Measurements from ENCODE around the gene RET.

RET gene

GRCh38 chr10:43061760-43062159 lies 15.1 kb upstream of the RET start:
- DNase-seq (ENCODE audit: low read depth in 2 of 2, low spot score in 1 of 2) = no peak

- DNase-seq (ENCODE audit: low read depth in 2 of 2, low spot score in 1 of 2) = no peak
Observed at GRCh38 chr10:43062402-43063160, 14.3 kb upstream of the RET start.

- no peak for DNase-seq (ENCODE audit: low read depth in 2 of 2, low spot score in 1 of 2)
Observed at GRCh38 chr10:43064331-43065075, 12.4 kb upstream of the RET start.

GRCh38 chr10:43065234-43065633 lies 11.6 kb upstream of the RET start:
- no peak for DNase-seq (ENCODE audit: low read depth in 2 of 2, low spot score in 1 of 2)

- no peak for DNase-seq (ENCODE audit: low read depth in 2 of 2, low spot score in 1 of 2)
Observed at GRCh38 chr10:43065761-43066160, 11.1 kb upstream of the RET start.

- no peak for DNase-seq (ENCODE audit: low read depth in 2 of 2, low spot score in 1 of 2)
Observed at GRCh38 chr10:43066481-43066880, 10.4 kb upstream of the RET start.

GRCh38 chr10:43067391-43068135 lies 9.3 kb upstream of the RET start:
- no peak for DNase-seq (ENCODE audit: low read depth in 2 of 2, low spot score in 1 of 2)

GRCh38 chr10:43068136-43068395 lies 8.8 kb upstream of the RET start:
- no peak for DNase-seq (ENCODE audit: low read depth in 2 of 2, low spot score in 1 of 2)

GRCh38 chr10:43068471-43069210 lies 8.2 kb upstream of the RET start:
- no peak for DNase-seq (ENCODE audit: low read depth in 2 of 2, low spot score in 1 of 2)

- no peak for DNase-seq (ENCODE audit: low read depth in 2 of 2, low spot score in 1 of 2)
Observed at GRCh38 chr10:43069211-43069515, 7.7 kb upstream of the RET start.

- no peak for DNase-seq (ENCODE audit: low read depth in 2 of 2, low spot score in 1 of 2)
Observed at GRCh38 chr10:43069579-43069978, 7.3 kb upstream of the RET start.

GRCh38 chr10:43070121-43071085 lies 6.5 kb upstream of the RET start:
- DNase-seq (ENCODE audit: low read depth in 2 of 2, low spot score in 1 of 2) = no peak

- no peak for DNase-seq (ENCODE audit: low read depth in 2 of 2, low spot score in 1 of 2)
Observed at GRCh38 chr10:43071865-43072650, 4.8 kb upstream of the RET start.

- DNase-seq (ENCODE audit: low read depth in 2 of 2, low spot score in 1 of 2) = no peak
Observed at GRCh38 chr10:43073191-43073590, 3.7 kb upstream of the RET start.

- no peak for DNase-seq (ENCODE audit: low read depth in 2 of 2, low spot score in 1 of 2)
Observed at GRCh38 chr10:43073721-43074120, 3.1 kb upstream of the RET start.

GRCh38 chr10:43074409-43074808 lies 2.5 kb upstream of the RET start:
- no peak for DNase-seq (ENCODE audit: low read depth in 2 of 2, low spot score in 1 of 2)

- no peak for DNase-seq (ENCODE audit: low read depth in 2 of 2, low spot score in 1 of 2)
Observed at GRCh38 chr10:43074827-43075611, 1.9 kb upstream of the RET start.

- DNase-seq (ENCODE audit: low read depth in 2 of 2, low spot score in 1 of 2) = no peak
Observed at GRCh38 chr10:43075612-43076003, 1.3 kb upstream of the RET start.

GRCh38 chr10:43076311-43076875 lies 476 bp upstream of the RET start:
- DNase-seq (ENCODE audit: low read depth in 2 of 2, low spot score in 1 of 2) = no peak

All from stimulated activated CD8-positive, alpha-beta memory T cell treated with anti-CD3 and anti-CD28 coated beads, Interleukin-4, amount 100 ng/mL, for 1 hour (primary cell).